ENCODE data around the gene ANO3. TPM values are rescaled to one million over a fixed set of nuclear protein-coding genes. Genes with fewer than 3 reads are reported as not detected.

The ANO3 gene
- total RNA-seq, 4 donors from 2014 or later, result 0.13 to 0.63 (median 0.52) TPM

DNA sequence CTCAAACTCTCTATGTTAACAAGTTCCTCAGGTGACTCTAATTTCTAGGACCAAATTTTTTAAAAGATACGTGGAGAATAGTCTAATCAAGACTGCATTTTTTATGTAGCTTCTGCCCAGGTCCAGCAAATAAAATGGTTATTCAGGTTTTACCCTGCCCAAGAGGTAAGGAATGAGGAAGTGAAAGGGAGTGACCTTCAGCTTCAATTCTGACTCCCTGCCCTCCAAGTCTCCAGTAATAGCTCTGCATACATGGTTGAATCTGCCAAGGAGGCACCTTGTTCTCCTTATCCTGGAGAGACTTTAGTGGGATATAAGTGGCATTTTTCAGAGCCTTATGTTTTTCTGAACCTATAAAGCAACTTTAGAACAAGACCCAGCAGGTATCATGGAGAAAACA, 224.7 kb downstream of the ANO3 start:
- TF ChIP-seq, protein P1, sequence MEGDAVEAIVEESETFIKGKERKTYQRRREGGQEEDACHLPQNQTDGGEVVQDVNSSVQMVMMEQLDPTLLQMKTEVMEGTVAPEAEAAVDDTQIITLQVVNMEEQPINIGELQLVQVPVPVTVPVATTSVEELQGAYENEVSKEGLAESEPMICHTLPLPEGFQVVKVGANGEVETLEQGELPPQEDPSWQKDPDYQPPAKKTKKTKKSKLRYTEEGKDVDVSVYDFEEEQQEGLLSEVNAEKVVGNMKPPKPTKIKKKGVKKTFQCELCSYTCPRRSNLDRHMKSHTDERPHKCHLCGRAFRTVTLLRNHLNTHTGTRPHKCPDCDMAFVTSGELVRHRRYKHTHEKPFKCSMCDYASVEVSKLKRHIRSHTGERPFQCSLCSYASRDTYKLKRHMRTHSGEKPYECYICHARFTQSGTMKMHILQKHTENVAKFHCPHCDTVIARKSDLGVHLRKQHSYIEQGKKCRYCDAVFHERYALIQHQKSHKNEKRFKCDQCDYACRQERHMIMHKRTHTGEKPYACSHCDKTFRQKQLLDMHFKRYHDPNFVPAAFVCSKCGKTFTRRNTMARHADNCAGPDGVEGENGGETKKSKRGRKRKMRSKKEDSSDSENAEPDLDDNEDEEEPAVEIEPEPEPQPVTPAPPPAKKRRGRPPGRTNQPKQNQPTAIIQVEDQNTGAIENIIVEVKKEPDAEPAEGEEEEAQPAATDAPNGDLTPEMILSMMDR (IDR thresholded peaks at IDR 0.05), result no peak
- TF ChIP-seq POLR2A (IDR thresholded peaks at IDR 0.05), result no peak
- 74 to 86% methylated on average over 1 of the region's 1 CpG for WGBS, 2 donors
- Histone ChIP-seq H3K27me3 (no peaks in the 10 kb centered on the region), H3K36me3 (no peaks in the 10 kb centered on the region), H3K4me1 (peaks cover 0 to 15% of the 10 kb centered on the region in 2 donors), H3K27ac (peak overlapping the region; percentile 12 to 53 (median 13)), H3K4me3 (replicated peaks in 1 of 3) (no peak overlapping the region), H3K9me3 (no peaks in the 10 kb centered on the region)
- DNase-seq, result peak in 1 of 2 donors; percentile 42
- intact Hi-C loops (cut with DNase I), result no loop called here

DNA sequence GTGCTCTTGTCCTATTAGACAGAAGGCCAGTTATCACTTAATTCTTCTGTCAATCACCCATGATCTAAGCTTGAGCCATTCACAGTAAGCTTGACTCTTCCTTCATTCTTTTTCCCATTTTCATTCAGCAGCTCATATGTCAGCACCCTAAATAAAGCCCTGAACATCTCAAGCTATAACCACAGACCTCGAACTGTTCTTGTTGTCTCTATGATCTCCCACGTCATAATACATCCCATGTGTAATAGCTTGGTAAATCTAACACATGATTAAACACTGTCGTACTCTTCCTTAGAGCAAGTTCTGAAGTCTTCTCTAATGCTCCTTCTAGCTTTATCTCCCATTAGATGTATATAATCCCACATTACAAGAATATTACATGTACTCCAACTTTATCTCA, 225.7 kb downstream of the ANO3 start:
- H3K4me1 ChIP-seq, result peaks cover 0 to 15% of the 10 kb centered on the region in 2 donors
- no peaks in the 10 kb centered on the region for H3K9me3 ChIP-seq
- TF ChIP-seq, protein P1 (IDR thresholded peaks at IDR 0.05), result no peak
- no peak for TF ChIP-seq POLR2A (IDR thresholded peaks at IDR 0.05)
- no peaks in the 10 kb centered on the region for H3K36me3 ChIP-seq
- no peak overlapping the region for H3K4me3 ChIP-seq (replicated peaks in 1 of 3)
- no peaks in the 10 kb centered on the region for H3K27me3 ChIP-seq
- WGBS, 2 donors, result 57 to 62% methylated on average over 3 of the region's 3 CpGs
- intact Hi-C loops (cut with DNase I), result no loop called here
- no peak overlapping the region for H3K27ac ChIP-seq
- DNase-seq, result no peak

DNA sequence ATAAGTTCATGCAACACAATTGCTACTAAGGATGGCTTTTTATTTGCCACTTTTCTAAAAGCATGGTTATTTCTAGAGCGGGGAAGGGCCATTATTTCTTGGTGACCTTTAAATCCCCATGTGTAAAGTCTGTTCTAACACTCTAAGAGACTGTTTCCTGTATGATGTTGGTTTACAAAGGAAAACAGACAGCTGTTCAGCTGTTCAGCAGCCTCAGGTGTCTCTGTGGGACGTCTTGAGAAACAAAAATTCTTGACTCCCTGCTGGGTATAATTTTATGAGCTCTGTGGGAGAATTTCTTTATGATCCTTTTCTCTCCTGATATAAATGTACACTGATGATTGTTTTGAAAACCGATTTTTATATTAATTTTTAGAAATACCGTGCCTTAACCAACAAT, 226.3 kb downstream of the ANO3 start:
- 81 to 82% methylated on average over 4 of the region's 4 CpGs for WGBS, 2 donors
- intact Hi-C loops (cut with DNase I), result no loop called here

DNA sequence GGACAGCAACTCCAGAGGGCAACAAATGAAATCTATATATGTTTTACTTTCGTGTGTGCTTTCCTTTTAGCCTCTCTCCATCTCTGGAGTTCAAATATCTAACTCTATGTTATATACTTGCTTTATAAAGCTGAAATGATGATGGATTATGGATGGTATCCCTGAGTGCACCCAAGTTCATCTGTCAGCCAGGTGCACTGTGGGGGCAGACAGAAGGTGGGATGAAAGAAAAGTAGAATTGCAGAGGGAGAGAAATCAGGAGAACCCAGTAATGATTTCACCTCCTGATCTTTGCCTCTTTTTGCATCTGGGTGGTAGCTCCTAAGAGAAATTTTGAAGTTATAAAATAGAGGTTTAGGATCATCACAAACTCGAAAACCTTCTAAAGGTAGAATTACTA, 237.7 kb downstream of the ANO3 start:
- no peaks in the 10 kb centered on the region for H3K36me3 ChIP-seq
- H3K4me3 ChIP-seq (replicated peaks in 1 of 3), result no peak overlapping the region
- intact Hi-C loops (cut with DNase I), result no loop called here
- H3K4me1 ChIP-seq, result peaks cover 21 to 24% of the 10 kb centered on the region in 2 donors
- peak overlapping the region in 2 of 3 donors; percentile 81 to 96 for H3K27ac ChIP-seq
- no peaks in the 10 kb centered on the region for H3K9me3 ChIP-seq
- TF ChIP-seq, protein P1 (IDR thresholded peaks at IDR 0.05), result no peak
- no peak for TF ChIP-seq POLR2A (IDR thresholded peaks at IDR 0.05)
- WGBS, 2 donors, result 75 to 77% methylated on average over 2 of the region's 2 CpGs
- no peaks in the 10 kb centered on the region for H3K27me3 ChIP-seq
- no peak for DNase-seq

More for the DNA sequence above, 226.3 kb downstream of the ANO3 start:
- Histone ChIP-seq H3K9me3 (no peaks in the 10 kb centered on the region), H3K4me1 (peaks cover 0 to 12% of the 10 kb centered on the region in 2 donors), H3K36me3 (no peaks in the 10 kb centered on the region), H3K27ac (no peak overlapping the region), H3K4me3 (replicated peaks in 1 of 3) (no peak overlapping the region), H3K27me3 (no peaks in the 10 kb centered on the region)
- DNase-seq, result no peak
- TF ChIP-seq, protein P1 (IDR thresholded peaks at IDR 0.05), result no peak
- TF ChIP-seq POLR2A (IDR thresholded peaks at IDR 0.05), result no peak

DNA sequence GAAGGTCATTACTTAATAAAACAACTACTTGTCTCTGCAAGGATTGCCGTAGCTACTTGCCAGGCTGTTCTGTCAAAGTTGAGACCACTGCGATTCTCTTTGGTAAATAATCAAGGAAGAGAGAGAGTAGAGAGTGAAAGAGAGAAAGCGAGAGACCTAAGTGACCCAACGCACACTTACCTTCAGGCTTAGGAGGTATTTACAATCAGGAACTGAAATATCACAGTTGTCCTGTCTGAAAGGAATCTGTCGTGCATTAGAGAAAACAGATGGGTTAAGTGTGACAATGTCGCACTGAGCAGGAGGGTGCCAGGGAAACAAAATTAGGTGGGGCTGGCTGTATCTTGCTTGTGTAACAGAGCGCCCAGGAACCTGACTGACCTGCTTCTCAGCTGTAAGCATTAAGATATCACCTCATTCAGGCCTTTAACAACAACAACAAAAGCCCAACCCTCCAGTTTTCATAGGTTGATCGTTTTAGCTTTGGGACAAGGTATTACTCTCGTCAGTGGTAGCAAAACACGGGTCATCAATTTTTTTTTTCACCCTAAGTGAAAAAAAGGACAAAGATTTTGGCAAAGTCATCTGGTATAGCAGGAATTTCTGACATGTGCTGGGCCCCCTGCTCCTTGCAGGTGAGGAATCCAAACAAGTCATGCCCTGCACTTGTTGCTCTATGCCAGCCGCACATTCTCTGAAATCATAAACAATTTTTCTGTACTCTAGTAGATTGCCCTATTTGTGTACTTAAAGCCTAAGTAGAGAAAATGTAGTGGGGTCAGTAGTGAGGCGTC, 240.1 kb downstream of the ANO3 start, which contains the start of gene MUC15:
Gene MUC15, minus strand, starts transcription at position 403 of the 794 bp plus-strand sequence. CDS start 5,169 bp downstream, outside the sequence.
- Histone ChIP-seq H3K27ac (peak within 1 kb of the TSS; percentile 81 to 96 (median 95)), H3K4me3 (replicated peaks in 1 of 3) (peak within 1 kb of the TSS in 2 of 3 donors; percentile 32 to 68), H3K9me3 (no peaks in the 10 kb centered on the region), H3K4me1 (peaks cover 34 to 37% of the 10 kb centered on the region in 2 donors), H3K27me3 (no peaks in the 10 kb centered on the region), H3K36me3 (no peaks in the 10 kb centered on the region)
- TF ChIP-seq, protein P1 (IDR thresholded peaks at IDR 0.05), result no peak
- TF ChIP-seq POLR2A (IDR thresholded peaks at IDR 0.05), result peak; percentile 84 to 85
- 25 to 33% methylated on average over 12 of the region's 12 CpGs for WGBS, 2 donors
- peak; percentile 74 to 79 for DNase-seq
- intact Hi-C loops (cut with DNase I), result no loop called here

Data from thyroid gland (tissue), 4 donors.